Subcutaneous adipose tissue (tissue), 4 donors: Measurements from ENCODE around the gene CBX8. TPM values are rescaled to one million over a fixed set of nuclear protein-coding genes. Genes with fewer than 3 reads are reported as not detected.

Experiments
- CTCF ChIP-seq: fragments of 450-650 bp; IDR thresholded peaks from one replicate; pipeline ENCODE4 v1.5.1; 2016; ENCODE audit warnings: low read depth, mild to moderate bottlenecking, control low read depth, antibody characterized with exemption, moderate library complexity
- total RNA-seq, 4 donors: library from RNA; depleted of rRNA; stranded (reverse); fragments of >200 nt; gene quantifications; one replicate each; pipeline ENCODE4 v1.1.0, GENCODE V29; 2016

CBX8 gene
- total RNA-seq = 1 to 10 TPM in 2 of 4 donors, under 1 TPM in 2; 0.68 to 3.6 (median 1.5) TPM

- no peak for TF ChIP-seq CTCF
Observed at GRCh38 chr17:79796763-79797491, at the start of gene CBX8. Gene CBX8, minus strand, starts transcription at chr17:79797077. Its CDS starts 79 bp downstream, at chr17:79796998.

GRCh38 chr17:79845601-79845949 is 48.7 kb upstream of the CBX8 start:
- no peak for TF ChIP-seq CTCF

GRCh38 chr17:79844869-79845600 is 48.2 kb upstream of the CBX8 start:
- TF ChIP-seq CTCF = no peak

- no peak for TF ChIP-seq CTCF
Observed at GRCh38 chr17:79843816-79844800, 47.2 kb upstream of the CBX8 start.

GRCh38 chr17:79843474-79843815 is 46.6 kb upstream of the CBX8 start:
- no peak for TF ChIP-seq CTCF

GRCh38 chr17:79842656-79843473 is 46.0 kb upstream of the CBX8 start:
- TF ChIP-seq CTCF = no peak
